Karpas-422 (cell line): ENCODE results near the gene DENND6B. TPM values are rescaled to one million over a fixed set of nuclear protein-coding genes. Genes with fewer than 3 reads are reported as not detected.
"Not testable (repeated sequence)": the region's sequence is repeated elsewhere in the genome, so short reads cannot be mapped to it uniquely, and the experiment has no call there.

Source experiments
- DNase-seq: peaks from one replicate; pipeline ENCODE4 v3.0.0-alpha.2; 2015
- H2AFZ ChIP-seq: fragments of 200-600 bp; sonication (generic); 2 replicates; pipeline ENCODE4 v1.6.1; 2014; ENCODE audit warnings: antibody characterized with exemption, low read length, mixed read lengths
- H3K27ac ChIP-seq: fragments of 200-600 bp; sonication (generic); 2 replicates; pipeline ENCODE4 v1.5.1; 2014; ENCODE audit warnings: mild to moderate bottlenecking, low read length, moderate library complexity
- H3K27me3 ChIP-seq: fragments of 200-600 bp; sonication (generic); 2 replicates; pipeline ENCODE4 v1.6.1; 2014; ENCODE audit warnings: low read length, mixed read lengths
- H3K36me3 ChIP-seq: fragments of 200-600 bp; sonication (generic); 2 replicates; pipeline ENCODE4 v1.6.1; 2014; ENCODE audit warnings: low read length, mixed read lengths; ENCODE audit not compliant: insufficient read depth
- H3K4me1 ChIP-seq: fragments of 200-600 bp; sonication (generic); 2 replicates; pipeline ENCODE4 v1.6.1; 2014; ENCODE audit warnings: mild to moderate bottlenecking, low read length, mixed read lengths
- H3K4me2 ChIP-seq: fragments of 200-600 bp; sonication (generic); 2 replicates; pipeline ENCODE4 v1.6.1; 2014; ENCODE audit warnings: low read length, low read depth, mild to moderate bottlenecking; ENCODE audit not compliant: poor library complexity, severe bottlenecking
- H3K4me3 ChIP-seq: fragments of 200-600 bp; sonication (generic); 2 replicates; pipeline ENCODE4 v1.5.1; 2014; ENCODE audit warnings: mild to moderate bottlenecking, antibody characterized with exemption, low read length, mixed read lengths
- H3K79me2 ChIP-seq: fragments of 200-600 bp; sonication (generic); 2 replicates; pipeline ENCODE4 v1.6.1; 2014; ENCODE audit warnings: mild to moderate bottlenecking, low read length, mixed read lengths
- H3K9ac ChIP-seq: fragments of 200-600 bp; sonication (generic); 2 replicates; pipeline ENCODE4 v1.6.0; 2014; ENCODE audit warnings: low read length
- H3K9me2 ChIP-seq: fragments of 200-600 bp; sonication (generic), shearing (Covaris generic); replicated peaks from 2 replicates; pipeline ENCODE4 v1.6.0; 2014; ENCODE audit warnings: mild to moderate bottlenecking, low read length, moderate library complexity; ENCODE audit not compliant: insufficient read depth
- H3K9me3 ChIP-seq: fragments of 300-700, 200-600 bp; sonication (generic); 2 replicates; pipeline ENCODE4 v1.6.1; 2014; ENCODE audit warnings: low read length, mixed read lengths
- H4K20me1 ChIP-seq: fragments of 200-600 bp; sonication (generic); 2 replicates; pipeline ENCODE4 v1.6.1; 2014; ENCODE audit warnings: mild to moderate bottlenecking, antibody characterized with exemption, low read length, low read depth; ENCODE audit not compliant: insufficient read depth
- total RNA-seq: library from RNA; depleted of rRNA; stranded (reverse); fragments of >200 nt; shearing (Covaris generic); gene quantifications from 2 replicates; pipeline ENCODE4 v1.2.3, GENCODE V29; 2014; ENCODE audit warnings: low replicate concordance

DENND6B gene
- total RNA-seq, 1 experiment from 2014 or later: 2.7 TPM

- Histone ChIP-seq H3K9ac (no peak overlapping the region), H3K9me3 (peaks cover 8% of the 10 kb centered on the region), H3K9me2 (no peaks in the 10 kb centered on the region), H3K79me2 (no peaks in the 10 kb centered on the region), H3K4me2 (no peak overlapping the region), H3K4me3 (no peak overlapping the region), H4K20me1 (no peaks in the 10 kb centered on the region), H3K4me1 (no peaks in the 10 kb centered on the region), H2AFZ (no peak overlapping the region), H3K36me3 (no peaks in the 10 kb centered on the region), H3K27ac (no peak overlapping the region), H3K27me3 (no peaks in the 10 kb centered on the region)
- DNase-seq: no peak
Observed at GRCh38 chr22:50278956-50279619, 47.7 kb downstream of the DENND6B start.

GRCh38 chr22:50278461-50278860 lies 48.4 kb downstream of the DENND6B start:
- no peaks in the 10 kb centered on the region for H4K20me1 ChIP-seq
- H3K9ac ChIP-seq: no peak overlapping the region
- H3K27me3 ChIP-seq: no peaks in the 10 kb centered on the region
- no peak for DNase-seq
- H3K4me3 ChIP-seq: no peak overlapping the region
- no peaks in the 10 kb centered on the region for H3K4me1 ChIP-seq
- H3K79me2 ChIP-seq: no peaks in the 10 kb centered on the region
- peaks cover 8% of the 10 kb centered on the region for H3K9me3 ChIP-seq
- no peaks in the 10 kb centered on the region for H3K9me2 ChIP-seq
- H3K36me3 ChIP-seq: no peaks in the 10 kb centered on the region
- H3K27ac ChIP-seq: no peak overlapping the region
- H2AFZ ChIP-seq: no peak overlapping the region
- H3K4me2 ChIP-seq: no peak overlapping the region

DNA sequence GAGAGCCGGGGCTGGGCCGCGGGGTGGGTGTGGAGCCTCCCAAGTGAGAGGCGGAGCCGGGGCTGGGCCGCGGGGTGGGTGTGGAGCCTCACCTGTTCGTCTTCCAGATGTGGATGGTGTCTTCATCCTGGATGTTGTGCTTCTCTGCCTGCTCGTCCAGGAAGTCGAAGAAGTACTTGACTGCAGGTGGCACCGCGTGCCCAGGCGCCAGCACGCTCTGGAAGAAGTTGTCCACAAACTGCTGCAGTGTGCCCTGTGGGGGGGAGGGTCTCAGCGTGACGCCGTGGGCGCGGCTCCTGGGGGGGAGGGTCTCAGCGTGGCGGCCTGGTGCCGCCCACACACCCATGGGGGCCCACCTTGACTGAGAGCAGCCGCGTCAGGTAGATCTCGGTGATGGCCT lies 49.1 kb downstream of the DENND6B start:
- Histone ChIP-seq H3K27me3 (no peaks in the 10 kb centered on the region), H3K9me2 (no peaks in the 10 kb centered on the region), H4K20me1 (no peaks in the 10 kb centered on the region), H3K79me2 (no peaks in the 10 kb centered on the region), H3K4me3 (no peak overlapping the region), H3K9ac (no peak overlapping the region), H2AFZ (no peak overlapping the region), H3K27ac (no peak overlapping the region), H3K4me1 (no peaks in the 10 kb centered on the region), H3K9me3 (peaks cover 8% of the 10 kb centered on the region), H3K36me3 (no peaks in the 10 kb centered on the region), H3K4me2 (no peak overlapping the region)
- no peak for DNase-seq

- H3K27ac ChIP-seq: no peak overlapping the region
- DNase-seq: peak; percentile 89
- no peaks in the 10 kb centered on the region for H3K9me2 ChIP-seq
Observed at GRCh38 chr22:50276143-50276542, 50.7 kb downstream of the DENND6B start.

GRCh38 chr22:50275181-50276055 lies 51.4 kb downstream of the DENND6B start:
- no peaks in the 10 kb centered on the region for H4K20me1 ChIP-seq
- H3K27me3 ChIP-seq: no peaks in the 10 kb centered on the region
- no peak for DNase-seq
- peaks cover 16% of the 10 kb centered on the region for H3K4me1 ChIP-seq
- H3K4me3 ChIP-seq: no peak overlapping the region
- H3K9me2 ChIP-seq: no peaks in the 10 kb centered on the region
- H3K9ac ChIP-seq: no peak overlapping the region
- H3K27ac ChIP-seq: no peak overlapping the region
- H3K4me2 ChIP-seq: no peak overlapping the region
- no peak overlapping the region for H2AFZ ChIP-seq
- H3K79me2 ChIP-seq: no peaks in the 10 kb centered on the region
- peaks cover 4% of the 10 kb centered on the region; the same call in 1 of the 2 replicates for H3K9me3 ChIP-seq
- H3K36me3 ChIP-seq: no peaks in the 10 kb centered on the region

More at GRCh38 chr22:50276143-50276542, 50.7 kb downstream of the DENND6B start:
- Histone ChIP-seq H4K20me1 (no peaks in the 10 kb centered on the region), H3K9ac (no peak overlapping the region), H3K4me1 (peaks cover 9% of the 10 kb centered on the region), H3K9me3 (peaks cover 4% of the 10 kb centered on the region; the same call in 1 of the 2 replicates), H3K79me2 (no peaks in the 10 kb centered on the region), H2AFZ (no peak overlapping the region), H3K4me2 (no peak overlapping the region), H3K27me3 (no peaks in the 10 kb centered on the region), H3K4me3 (no peak overlapping the region), H3K36me3 (no peaks in the 10 kb centered on the region)

DNA sequence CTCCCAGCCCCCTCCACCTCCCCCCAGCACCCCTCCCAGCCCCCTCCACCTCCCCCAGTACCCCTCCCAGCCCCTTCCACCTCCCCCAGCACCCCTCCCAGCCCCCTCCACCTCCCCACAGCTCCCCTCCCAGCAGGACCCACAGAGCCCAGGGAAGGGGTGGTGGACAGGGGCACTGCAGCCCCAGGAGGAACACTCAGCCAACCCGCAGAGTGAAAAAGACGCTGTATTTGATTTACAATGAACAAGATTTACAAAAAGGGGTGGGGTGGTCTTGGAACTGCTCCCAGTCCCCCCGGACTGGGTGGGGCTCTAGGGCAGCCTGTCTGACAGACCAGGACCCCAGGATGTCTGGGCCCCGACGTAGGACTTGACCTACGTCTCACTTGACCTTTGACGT lies 52.0 kb downstream of the DENND6B start:
- H3K9ac ChIP-seq: no peak overlapping the region
- no peaks in the 10 kb centered on the region for H3K9me2 ChIP-seq
- H3K36me3 ChIP-seq: no peaks in the 10 kb centered on the region
- H3K9me3 ChIP-seq: peaks cover 4% of the 10 kb centered on the region; the same call in 1 of the 2 replicates
- no peak overlapping the region for H3K4me2 ChIP-seq
- H3K27me3 ChIP-seq: no peaks in the 10 kb centered on the region
- H3K27ac ChIP-seq: no peak overlapping the region
- no peaks in the 10 kb centered on the region for H4K20me1 ChIP-seq
- DNase-seq: no peak
- H3K4me3 ChIP-seq: no peak overlapping the region
- H3K79me2 ChIP-seq: no peaks in the 10 kb centered on the region
- peaks cover 17% of the 10 kb centered on the region for H3K4me1 ChIP-seq
- H2AFZ ChIP-seq: no peak overlapping the region

GRCh38 chr22:50274311-50274710 lies 52.5 kb downstream of the DENND6B start:
- no peak overlapping the region for H2AFZ ChIP-seq
- no peak overlapping the region for H3K27ac ChIP-seq
- no peaks in the 10 kb centered on the region for H3K27me3 ChIP-seq
- H3K36me3 ChIP-seq: no peaks in the 10 kb centered on the region
- H3K9me3 ChIP-seq: peaks cover 4% of the 10 kb centered on the region; the same call in 1 of the 2 replicates
- peak; percentile 84 for DNase-seq
- H3K4me1 ChIP-seq: peaks cover 22% of the 10 kb centered on the region
- H3K79me2 ChIP-seq: no peaks in the 10 kb centered on the region
- no peaks in the 10 kb centered on the region for H3K9me2 ChIP-seq
- no peaks in the 10 kb centered on the region for H4K20me1 ChIP-seq
- H3K4me3 ChIP-seq: no peak overlapping the region
- H3K4me2 ChIP-seq: no peak overlapping the region
- H3K9ac ChIP-seq: no peak overlapping the region

- not testable (repeated sequence) for H3K9ac ChIP-seq, H3K27me3 ChIP-seq, H3K9me3 ChIP-seq, H2AFZ ChIP-seq, H3K4me3 ChIP-seq, H3K4me2 ChIP-seq, H3K9me2 ChIP-seq, H3K79me2 ChIP-seq, H3K27ac ChIP-seq, DNase-seq, H3K36me3 ChIP-seq, H4K20me1 ChIP-seq
- H3K4me1 ChIP-seq: peaks cover 24% of the 10 kb centered on the region
Observed at GRCh38 chr22:50273781-50274180, 53.0 kb downstream of the DENND6B start.
